Heart left ventricle (tissue), 13 donors: ENCODE data around the gene CD300LG.

ENCODE experiments used
- CTCF ChIP-seq, 12 donors: fragments of 200-600 bp; sonication (generic) in 4 of 12; IDR thresholded peaks; one replicate each; pipeline versions ENCODE4 v1.5.0 to v1.8.0; 2018 to 2022; ENCODE audit warnings: antibody characterized with exemption in 12 of 12, mild to moderate bottlenecking in 5 of 12
- POLR2A ChIP-seq, 2 donors: fragments of 450-650 bp; IDR thresholded peaks; one replicate each; pipeline ENCODE4 v1.6.1; 2017; ENCODE audit warnings: antibody characterized with exemption in 2 of 2, mild to moderate bottlenecking in 2 of 2, moderate library complexity in 2 of 2
- donor health status: ischemic (EF 13 %, LVEDD 7.1; RV severe dilation, severe dysfunction).
- donor health status: DM: no; HTN: yes; CAD: no.
- donor health status: DM: no; HTN: no; CAD: no.
- donor health status: ischemic (EF 25% LVEDD 6.9; RV normal size, moderate dysfunction).
- donor health status: ischemic (EF 25% LVEDD 5.7; RV mildly dilated, moderate dysfunction).
- donor health status: ischemic (EF 35%, LVEDD 5.7; RV mildly dilated, moderate dysfunction).
- donor health status: nonischemic (EF 11% LVEDD 7.7; RV severe dilation, severe dysfunction).
- donor health status: DM: yes; HTN: yes; CAD: no.
- donor health status: PGD.
- donor health status: ischemic (EF 29% LVEDD 5.4; RV normal size, mild dysfunction).
- donor health status: nonischemic (EF 23%, LVEDD 6.1; RV moderate dilation, normal function).

GRCh38 chr17:43846221-43846712 is 709 bp upstream of the CD300LG start:
- peak; percentile 95 to 99 (median 98) for TF ChIP-seq CTCF (IDR thresholded peaks at IDR 0.05)
- TF ChIP-seq POLR2A (IDR thresholded peaks at IDR 0.05), result no peak
